LNCAP (cell line): ENCODE results near the gene VHLL.
A peak's percentile ranks its signal among the peaks of the same experiment; 100 is the strongest.

ENCODE experiments used
- CTCF ChIP-seq: fragments of 450-650 bp; IDR thresholded peaks from 2 replicates; pipeline ENCODE4 v1.5.1; 2017; ENCODE audit warnings: mild to moderate bottlenecking

The VHLL gene

GRCh38 chr1:156337052-156337887 is 38.2 kb upstream of the VHLL start:
- TF ChIP-seq CTCF = no peak

GRCh38 chr1:156336242-156336641 is 37.1 kb upstream of the VHLL start:
- TF ChIP-seq CTCF = no peak; the same call in 1 of the 2 replicates

- TF ChIP-seq CTCF = no peak
Observed at GRCh38 chr1:156320560-156320959, 21.5 kb upstream of the VHLL start.

GRCh38 chr1:156319664-156320063 is 20.6 kb upstream of the VHLL start:
- TF ChIP-seq CTCF = peak; percentile 68

- no peak for TF ChIP-seq CTCF
Observed at GRCh38 chr1:156316909-156317308, 17.8 kb upstream of the VHLL start.

GRCh38 chr1:156310962-156311361 is 11.9 kb upstream of the VHLL start:
- TF ChIP-seq CTCF = no peak

- TF ChIP-seq CTCF = no peak
Observed at GRCh38 chr1:156308078-156308477, 9.0 kb upstream of the VHLL start.
